Endodermal cell (in vitro differentiated cells): ENCODE data around the gene AIM2. TPM values are rescaled to one million over a fixed set of nuclear protein-coding genes. Genes with fewer than 3 reads are reported as not detected.

Experiments
- DNase-seq: peaks from one replicate; pipeline ENCODE4 v3.0.0-alpha.2; 2017
- H3K27ac ChIP-seq: 2 replicates; pipeline ENCODE4 v1.5.1; 2013; ENCODE audit warnings: mild to moderate bottlenecking, low read depth, low read length, moderate library complexity
- H3K27me3 ChIP-seq: 2 replicates; pipeline ENCODE4 v1.6.1; 2013; ENCODE audit warnings: mild to moderate bottlenecking, low read length, moderate library complexity; ENCODE audit not compliant: insufficient read depth, control insufficient read depth, poor library complexity, severe bottlenecking
- H3K36me3 ChIP-seq: 2 replicates; pipeline ENCODE4 v1.7.0; 2013; ENCODE audit warnings: mild to moderate bottlenecking, low read length, moderate library complexity; ENCODE audit not compliant: control insufficient read depth, insufficient read depth
- H3K4me1 ChIP-seq: one replicate; pipeline ENCODE4 v1.7.0; 2013; ENCODE audit warnings: low read length; ENCODE audit not compliant: control insufficient read depth, insufficient read depth
- H3K4me3 ChIP-seq: 2 replicates; pipeline ENCODE4 v1.5.1; 2013; ENCODE audit warnings: mild to moderate bottlenecking, low read length, moderate library complexity
- H3K9ac ChIP-seq: 2 replicates; pipeline ENCODE4 v1.6.1; 2013; ENCODE audit warnings: mild to moderate bottlenecking, low read length, moderate library complexity; ENCODE audit not compliant: poor library complexity, severe bottlenecking; ENCODE audit errors: extremely low read depth
- H3K9me3 ChIP-seq: 2 replicates; pipeline ENCODE4 v1.6.1; 2013; ENCODE audit warnings: mild to moderate bottlenecking, low read length, moderate library complexity; ENCODE audit not compliant: control insufficient read depth
- H3K27ac Mint-ChIP-seq: 2 replicates; pipeline ENCODE4 v1.8.0; 2020; ENCODE audit warnings: mixed read lengths
- H3K27me3 Mint-ChIP-seq: 2 replicates; pipeline ENCODE4 v1.8.0; 2021; ENCODE audit warnings: mild to moderate bottlenecking, mixed read lengths; ENCODE audit not compliant: insufficient read depth
- H3K36me3 Mint-ChIP-seq: 2 replicates; pipeline ENCODE4 v1.8.0; 2020; ENCODE audit warnings: low read depth, mixed read lengths
- H3K4me1 Mint-ChIP-seq: 2 replicates; pipeline ENCODE4 v1.8.0; 2020; ENCODE audit warnings: mixed read lengths
- H3K4me3 Mint-ChIP-seq: 2 replicates; pipeline ENCODE4 v1.8.0; 2020; ENCODE audit warnings: mild to moderate bottlenecking, moderate library complexity, mixed read lengths
- H3K9me3 Mint-ChIP-seq: 2 replicates; pipeline ENCODE4 v1.8.0; 2020; ENCODE audit warnings: mild to moderate bottlenecking, mixed read lengths
- WGBS, 2 experiments: methylation state at CpG; one replicate each; pipeline versions ENCODE4 v1.1.5 to v1.1.7; 2013; ENCODE audit warnings: missing lambda C conversion rate in 2 of 2, mixed read lengths in 1 of 2; ENCODE audit not compliant: insufficient coverage in 1 of 2, insufficient read length in 1 of 2; 5-methylcytosine and 5-hydroxymethylcytosine counted together
- total RNA-seq, 2 donors: library from RNA; stranded (reverse); fragmentation: NEBNext Ultra II Directional in 1 of 2; extraction: Animal tissue kit (Norgen Biotek cat#: 25700) in 1 of 2; gene quantifications; 2 replicates in 1 of 2; 3 replicates in 1 of 2; pipeline ENCODE4 v1.2.1, GENCODE V29; 2021
- TF ChIP-seq, protein P1 (sequence below): fragments of 200-600 bp; sonication (generic); conservative IDR thresholded peaks from 2 replicates; pipeline ENCODE4 v1.5.0; 2021; ENCODE audit warnings: antibody characterized with exemption, mild to moderate bottlenecking

The AIM2 gene
- total RNA-seq, 2 donors from 2014 or later, result 2.0 to 4.2 TPM

DNA sequence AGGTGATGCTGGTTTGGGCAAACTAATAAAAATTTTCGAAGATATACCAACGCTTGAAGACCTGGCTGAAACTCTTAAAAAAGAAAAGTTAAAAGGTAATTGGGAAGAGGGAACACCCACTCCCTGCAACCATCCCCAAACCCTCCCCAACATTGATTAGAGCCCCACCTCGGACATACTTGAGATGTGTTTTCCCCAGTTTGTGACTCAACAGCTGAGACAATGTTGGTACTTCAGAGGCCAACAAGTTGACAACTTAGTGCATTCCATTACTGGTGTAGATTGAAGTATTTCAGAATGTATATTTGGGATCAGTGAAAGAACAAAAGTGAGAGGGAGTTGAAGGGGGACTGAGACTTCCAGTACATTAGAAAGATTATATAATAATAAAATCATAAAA, 61.7 kb downstream of the AIM2 start:
- Histone ChIP-seq H3K27ac (no peak overlapping the region), H3K4me1 (no peaks in the 10 kb centered on the region), H3K36me3 (no peaks in the 10 kb centered on the region), H3K9ac (no peak overlapping the region), H3K9me3 (no peaks in the 10 kb centered on the region), H3K4me3 (no peak overlapping the region), H3K27me3 (no peaks in the 10 kb centered on the region)
- H3K36me3 Mint-ChIP-seq, result peaks cover 7% of the 10 kb centered on the region
- H3K9me3 Mint-ChIP-seq, result no peaks in the 10 kb centered on the region
- no peaks in the 10 kb centered on the region for H3K27me3 Mint-ChIP-seq
- 97 to 100% methylated on average over 1 to 3 of the region's 3 CpGs for WGBS, 2 experiments
- H3K4me1 Mint-ChIP-seq, result peaks cover 7% of the 10 kb centered on the region
- H3K27ac Mint-ChIP-seq, result no peak overlapping the region
- TF ChIP-seq, protein P1, sequence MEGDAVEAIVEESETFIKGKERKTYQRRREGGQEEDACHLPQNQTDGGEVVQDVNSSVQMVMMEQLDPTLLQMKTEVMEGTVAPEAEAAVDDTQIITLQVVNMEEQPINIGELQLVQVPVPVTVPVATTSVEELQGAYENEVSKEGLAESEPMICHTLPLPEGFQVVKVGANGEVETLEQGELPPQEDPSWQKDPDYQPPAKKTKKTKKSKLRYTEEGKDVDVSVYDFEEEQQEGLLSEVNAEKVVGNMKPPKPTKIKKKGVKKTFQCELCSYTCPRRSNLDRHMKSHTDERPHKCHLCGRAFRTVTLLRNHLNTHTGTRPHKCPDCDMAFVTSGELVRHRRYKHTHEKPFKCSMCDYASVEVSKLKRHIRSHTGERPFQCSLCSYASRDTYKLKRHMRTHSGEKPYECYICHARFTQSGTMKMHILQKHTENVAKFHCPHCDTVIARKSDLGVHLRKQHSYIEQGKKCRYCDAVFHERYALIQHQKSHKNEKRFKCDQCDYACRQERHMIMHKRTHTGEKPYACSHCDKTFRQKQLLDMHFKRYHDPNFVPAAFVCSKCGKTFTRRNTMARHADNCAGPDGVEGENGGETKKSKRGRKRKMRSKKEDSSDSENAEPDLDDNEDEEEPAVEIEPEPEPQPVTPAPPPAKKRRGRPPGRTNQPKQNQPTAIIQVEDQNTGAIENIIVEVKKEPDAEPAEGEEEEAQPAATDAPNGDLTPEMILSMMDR, result no peak
- H3K4me3 Mint-ChIP-seq, result no peak overlapping the region
- no peak for DNase-seq

DNA sequence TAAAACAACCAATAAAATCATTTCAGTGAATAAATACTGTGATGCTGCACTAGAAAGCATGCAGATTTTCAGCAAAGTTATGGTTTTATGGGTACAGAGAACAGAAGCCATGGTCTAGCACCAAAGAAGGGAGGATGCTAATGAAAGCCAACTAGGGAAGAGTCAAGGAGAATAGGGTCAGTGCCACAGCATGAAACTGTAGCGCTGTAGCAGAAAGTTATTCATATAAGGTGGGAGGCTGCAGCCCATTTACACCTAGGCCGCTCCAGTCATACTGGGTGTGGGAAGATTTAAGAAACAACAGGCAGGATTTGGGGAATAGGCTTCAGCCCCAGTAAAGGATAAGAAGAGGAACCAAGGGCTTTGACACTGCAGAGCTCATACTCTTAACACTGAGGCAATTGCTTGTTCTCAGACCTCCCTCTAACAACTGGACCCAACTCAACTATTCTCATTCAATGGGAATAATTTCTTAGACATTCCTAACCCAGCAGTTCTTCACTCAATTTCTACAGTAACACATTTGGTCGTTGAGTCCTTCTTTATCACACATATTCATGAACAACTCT, 62.5 kb downstream of the AIM2 start:
- Histone ChIP-seq H3K9ac (no peak overlapping the region), H3K27me3 (no peaks in the 10 kb centered on the region), H3K9me3 (no peaks in the 10 kb centered on the region), H3K4me1 (no peaks in the 10 kb centered on the region), H3K27ac (no peak overlapping the region), H3K4me3 (no peak overlapping the region), H3K36me3 (no peaks in the 10 kb centered on the region)
- H3K36me3 Mint-ChIP-seq, result peaks cover 7% of the 10 kb centered on the region
- H3K27me3 Mint-ChIP-seq, result no peaks in the 10 kb centered on the region
- no peak overlapping the region for H3K27ac Mint-ChIP-seq
- no peak overlapping the region for H3K4me3 Mint-ChIP-seq
- TF ChIP-seq, protein P1, result no peak
- 93 to 100% methylated on average over 3 of the region's 3 CpGs for WGBS, 2 experiments
- peaks cover 10% of the 10 kb centered on the region for H3K4me1 Mint-ChIP-seq
- no peaks in the 10 kb centered on the region for H3K9me3 Mint-ChIP-seq
- DNase-seq, result no peak

DNA sequence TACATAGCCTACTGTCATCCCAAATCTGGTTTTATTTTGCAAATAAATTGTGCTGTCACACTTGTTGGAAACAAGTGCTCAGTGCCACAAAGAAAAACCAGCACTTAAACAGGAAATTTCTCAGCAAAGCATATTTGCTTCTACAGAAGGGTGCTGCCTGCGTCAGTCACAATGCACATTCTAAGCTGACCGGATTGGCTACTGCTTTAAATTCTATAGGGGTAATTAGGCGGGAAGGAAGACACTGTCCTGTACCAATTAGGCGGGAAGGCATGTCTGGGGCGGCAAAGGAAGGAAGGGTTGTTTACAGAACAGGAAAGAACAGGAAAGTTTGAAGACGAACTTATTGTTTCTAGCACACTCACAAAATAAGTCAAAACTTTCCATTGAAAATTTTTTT, 64.1 kb downstream of the AIM2 start:
- Mint-ChIP-seq H3K27ac (no peak overlapping the region), H3K36me3 (peaks cover 7% of the 10 kb centered on the region), H3K4me1 (peaks cover 21% of the 10 kb centered on the region), H3K9me3 (no peaks in the 10 kb centered on the region), H3K27me3 (no peaks in the 10 kb centered on the region), H3K4me3 (no peak overlapping the region)
- DNase-seq, result no peak
- TF ChIP-seq, protein P1, result no peak
- H3K4me3 ChIP-seq, result no peak overlapping the region
- no peaks in the 10 kb centered on the region for H3K27me3 ChIP-seq
- peaks cover 3% of the 10 kb centered on the region for H3K4me1 ChIP-seq
- no peaks in the 10 kb centered on the region for H3K9me3 ChIP-seq
- H3K27ac ChIP-seq, result no peak overlapping the region
- WGBS, 2 experiments, result 90 to 100% methylated on average over 1 to 6 of the region's 6 CpGs
- H3K9ac ChIP-seq, result no peak overlapping the region
- H3K36me3 ChIP-seq, result no peaks in the 10 kb centered on the region

Other genes starting within 250 kb of the AIM2 start
- gene MNDA, start 245.4 kb downstream of the AIM2 start, total RNA-seq, result not detected
- gene PYHIN1, start 145.2 kb downstream of the AIM2 start, total RNA-seq, result not detected
- 10 to 100 TPM; 10.4 to 11.9 TPM for gene IFI16, start 66.9 kb downstream of the AIM2 start, total RNA-seq
- 1 to 10 TPM; 2.4 to 4.0 TPM for gene CADM3, start 94.8 kb upstream of the AIM2 start, total RNA-seq
- gene ACKR1, start 128.1 kb upstream of the AIM2 start, total RNA-seq, result not detected
- not detected for gene FCER1A, start 225.6 kb upstream of the AIM2 start, total RNA-seq